22Rv1 (cell line): ENCODE data around the gene C3orf20.

Experiments used
- CTCF ChIP-seq: fragments of 450-650 bp; IDR thresholded peaks from 2 replicates; pipeline ENCODE4 v1.5.1; 2017; ENCODE audit warnings: mild to moderate bottlenecking
- ZFX ChIP-seq: fragments of 450-650 bp; IDR thresholded peaks from 2 replicates; pipeline ENCODE4 v1.6.1; 2017; ENCODE audit warnings: antibody characterized with exemption, borderline replicate concordance

GRCh38 chr3:14630404-14631100, 44.4 kb upstream of the C3orf20 start:
- TF ChIP-seq CTCF, result no peak
- no peak for TF ChIP-seq ZFX
